ENCODE results near the gene OCA2. TPM values are rescaled to one million over a fixed set of nuclear protein-coding genes. Genes with fewer than 3 reads are reported as not detected.

OCA2 gene
- total RNA-seq, 1 experiment from 2014 or later, result 0.31 TPM

GRCh38 chr15:27855137-27855536, 244.0 kb downstream of the OCA2 start:
- peaks cover 3 to 12% of the 10 kb centered on the region in 2 experiments; a peak in 4 of 5 replicates for H3K9me3 Mint-ChIP-seq
- no peak for TF ChIP-seq CTCF (conservative IDR thresholded peaks at IDR 0.05)
- Histone ChIP-seq H2BK20ac (ENCODE audit: low read depth, low read length, poor library complexity, severe bottlenecking) (no peak overlapping the region), H3K4ac (ENCODE audit: low read depth, low read length) (no peak overlapping the region), H3K23me2 (ENCODE audit: insufficient read length, low read depth, low read length, poor library complexity, severe bottlenecking) (no peaks in the 10 kb centered on the region), H3K27ac (ENCODE audit: insufficient read length, low read depth, low read length) (no peak overlapping the region), H3K79me2 (ENCODE audit: insufficient read depth, low read length) (no peaks in the 10 kb centered on the region), H3K9me3 (ENCODE audit: control insufficient read depth, low read depth, low read length) (no peaks in the 10 kb centered on the region), H3K18ac (ENCODE audit: insufficient read length, low read depth, low read length) (no peak overlapping the region), H2AFZ (ENCODE audit: low read length) (no peak overlapping the region), H3K56ac (ENCODE audit: insufficient read length, low read depth, low read length) (no peak overlapping the region), H3K79me1 (ENCODE audit: insufficient read depth, low read depth, low read length, poor library complexity, severe bottlenecking) (no peaks in the 10 kb centered on the region), H4K91ac (ENCODE audit: insufficient read length, low read depth, low read length) (no peak overlapping the region), H3K27me3 (ENCODE audit: insufficient read depth, low read length) (no peaks in the 10 kb centered on the region), H2BK120ac (ENCODE audit: low read depth, low read length, poor library complexity, severe bottlenecking) (no peak overlapping the region), H3K4me1 (ENCODE audit: insufficient read depth, low read length) (no peaks in the 10 kb centered on the region), H4K8ac (replicated peaks; ENCODE audit: insufficient read length, low read depth, low read length) (no peak overlapping the region), H3K9ac (ENCODE audit: extremely low read depth, insufficient read length, low read length) (no peak overlapping the region), H4K20me1 (ENCODE audit: control insufficient read depth, insufficient read depth, insufficient read length) (no peaks in the 10 kb centered on the region), H2BK15ac (ENCODE audit: low read depth, low read length) (no peak overlapping the region), H2AK5ac (ENCODE audit: insufficient read length, low read length) (no peak overlapping the region), H2BK12ac (ENCODE audit: insufficient read length, low read depth, low read length) (no peak overlapping the region), H3T11ph (ENCODE audit: low read length) (no peak overlapping the region), H3K14ac (ENCODE audit: insufficient read depth, low read length) (no peak overlapping the region), H2BK5ac (ENCODE audit: insufficient read length, low read length) (no peak overlapping the region), H3K4me2 (ENCODE audit: insufficient read depth, insufficient read length, low read length) (no peak overlapping the region), H3K23ac (ENCODE audit: insufficient read length, low read depth, low read length) (no peak overlapping the region), H4K5ac (ENCODE audit: insufficient read length, low read depth, low read length) (no peak overlapping the region)
- peaks cover 4% of the 10 kb centered on the region; the same call in 1 of the 2 replicates for H3K27me3 Mint-ChIP-seq (ENCODE audit: low read depth)
- H3K27ac Mint-ChIP-seq, result peak overlapping the region in 1 of 3 experiments; percentile 7; a peak in 1 of 7 replicates
- H3K36me3 Mint-ChIP-seq (ENCODE audit: insufficient read depth in 1 of 3, low read depth in 3 of 3), result peaks cover 0 to 8% (median under 1%) of the 10 kb centered on the region in 3 experiments; a peak in 3 of 7 replicates
- H3K4me1 Mint-ChIP-seq, result no peaks in the 10 kb centered on the region
- no peak for DNase-seq
- no CpG with 5 or more reads among the region's 4 CpGs for WGBS (ENCODE audit: extremely low coverage, insufficient read length, low lambda C conversion rate)
- no peak overlapping the region for H3K4me3 Mint-ChIP-seq

Data from H9 (cell line).